Subcutaneous adipose tissue (tissue), 4 donors: ENCODE measurements around the gene SLC38A11. TPM values are rescaled to one million over a fixed set of nuclear protein-coding genes. Genes with fewer than 3 reads are reported as not detected.

Experiments used
- CTCF ChIP-seq: fragments of 450-650 bp; IDR thresholded peaks from one replicate; pipeline ENCODE4 v1.5.1; 2016; ENCODE audit warnings: low read depth, mild to moderate bottlenecking, control low read depth, antibody characterized with exemption, moderate library complexity
- total RNA-seq, 4 donors: library from RNA; depleted of rRNA; stranded (reverse); fragments of >200 nt; gene quantifications; one replicate each; pipeline ENCODE4 v1.1.0, GENCODE V29; 2016

Gene SLC38A11
- total RNA-seq, 4 donors from 2014 or later: 1.7 to 2.2 (median 2.2) TPM

GRCh38 chr2:164932377-164932776 lies 22.9 kb downstream of the SLC38A11 start:
- TF ChIP-seq CTCF: no peak

GRCh38 chr2:164928101-164928673 lies 27.1 kb downstream of the SLC38A11 start:
- TF ChIP-seq CTCF: no peak

- TF ChIP-seq CTCF: no peak
Observed at GRCh38 chr2:164922134-164922533, 33.2 kb downstream of the SLC38A11 start.

GRCh38 chr2:164920430-164920829 lies 34.9 kb downstream of the SLC38A11 start:
- TF ChIP-seq CTCF: no peak

- no peak for TF ChIP-seq CTCF
Observed at GRCh38 chr2:164917296-164917903, 37.9 kb downstream of the SLC38A11 start.

- no peak for TF ChIP-seq CTCF
Observed at GRCh38 chr2:164915566-164915965, 39.8 kb downstream of the SLC38A11 start.

- no peak for TF ChIP-seq CTCF
Observed at GRCh38 chr2:164913640-164914350, 41.5 kb downstream of the SLC38A11 start.
